GM12878 (cell line): ENCODE measurements around the gene CAMK2G. TPM values are rescaled to one million over a fixed set of nuclear protein-coding genes. Genes with fewer than 3 reads are reported as not detected.

Source experiments
- ATAC-seq: fragments of 200-7000 bp; cut with Tn5 transposase; 3 replicates; pipeline ENCODE4 v1.9.1; 2020; ENCODE audit warnings: mild to moderate bottlenecking, moderate library complexity
- BruUV-seq: library from RNA; stranded (reverse); fragments of 400-500 nt; replicated peaks from 2 replicates; lab custom pipeline; 2021; lab: Mats Ljungman, UMichigan
- CTCF ChIA-PET: fragments of 300-600 bp; sonication (Branson Sonifier 250); formaldehyde crosslinking; extraction: SDS; loops from one replicate; lab custom pipeline; 2021; ENCODE audit warnings: inconsistent platforms; lab: Yijun Ruan, JAX
- POLR2A ChIA-PET: fragments of 350-600 bp; formaldehyde crosslinking; extraction: SDS; loops from one replicate; lab custom pipeline; 2021; ENCODE audit warnings: inconsistent platforms; lab: Charles Lee
- RAD21 ChIA-PET: fragments of 300-600 bp; sonication (Branson Sonifier 250); formaldehyde crosslinking; loops from one replicate; lab custom pipeline; 2023; ENCODE audit warnings: antibody characterized with exemption; ENCODE audit not compliant: unreplicated experiment; lab: Charles Lee
- SMC1A ChIA-PET: fragments of 300-600 bp; sonication (Branson Sonifier 250); formaldehyde crosslinking; loops from one replicate; lab custom pipeline; 2023; ENCODE audit not compliant: unreplicated experiment, uncharacterized antibody; lab: Charles Lee
- DNase-seq: peaks from one replicate; pipeline ENCODE4 v3.0.0-alpha.2; 2011; ENCODE audit warnings: low read depth, low spot score
- FAIRE-seq: peaks from 3 replicates; lab custom pipeline; 2011; peaks lifted over from hg19 to GRCh38; lab: Jason Lieb, UNC
- H2AFZ ChIP-seq: 2 replicates; pipeline ENCODE4 v1.6.0; 2011; ENCODE audit warnings: low read depth, low read length, control low read depth; ENCODE audit not compliant: control insufficient read depth
- H3K27ac ChIP-seq: 2 replicates; pipeline ENCODE4 v1.5.1; 2011; ENCODE audit warnings: control low read depth; ENCODE audit not compliant: control insufficient read depth, insufficient read depth
- H3K27me3 ChIP-seq, 2 experiments: replicated peaks in 1 of 2; 2 replicates each; pipeline versions ENCODE4 v1.6.0 to v1.6.1; 2011; ENCODE audit warnings: low read length in 1 of 2; ENCODE audit not compliant: control insufficient read depth in 2 of 2, insufficient read depth in 2 of 2
- H3K36me3 ChIP-seq, 2 experiments: 2 replicates each; pipeline ENCODE4 v1.5.1; 2011; ENCODE audit warnings: low read length in 1 of 2; ENCODE audit not compliant: control insufficient read depth in 2 of 2, insufficient read depth in 2 of 2
- H3K4me1 ChIP-seq: 2 replicates; pipeline ENCODE4 v1.6.1; 2011; ENCODE audit warnings: mild to moderate bottlenecking, low read length, moderate library complexity, mixed read lengths; ENCODE audit not compliant: control insufficient read depth, insufficient read depth
- H3K4me2 ChIP-seq: 2 replicates; pipeline ENCODE4 v1.6.0; 2011; ENCODE audit warnings: control low read depth; ENCODE audit not compliant: control insufficient read depth, insufficient read depth
- H3K4me3 ChIP-seq: fragments of 200-600 bp; sonication (generic); 2 replicates; pipeline ENCODE4 v1.5.1; 2016
- H3K79me2 ChIP-seq: 2 replicates; pipeline ENCODE4 v1.6.0; 2011; ENCODE audit warnings: low read length; ENCODE audit not compliant: control insufficient read depth, insufficient read depth
- H3K9ac ChIP-seq: 2 replicates; pipeline ENCODE4 v1.8.0; 2011; ENCODE audit warnings: low read length, control low read depth, mixed read lengths; ENCODE audit not compliant: control insufficient read depth, insufficient read depth
- H3K9me3 ChIP-seq: replicated peaks from 3 replicates; pipeline ENCODE4 v1.5.1; 2011; ENCODE audit warnings: mild to moderate bottlenecking, low read length; ENCODE audit not compliant: control insufficient read depth, insufficient read depth
- H4K20me1 ChIP-seq: 2 replicates; pipeline ENCODE4 v1.6.0; 2011; ENCODE audit not compliant: control insufficient read depth, insufficient read depth
- CHD4 ChIP-seq: fragments of 200-600 bp; sonication (generic); IDR thresholded peaks from 2 replicates; pipeline ENCODE4 v1.6.1; 2016; ENCODE audit warnings: mild to moderate bottlenecking
- DPF2 ChIP-seq: fragments of 450-650 bp; IDR thresholded peaks from 2 replicates; pipeline ENCODE4 v1.6.1; 2017; ENCODE audit warnings: mild to moderate bottlenecking
- EGR1 ChIP-seq, 2 experiments: IDR thresholded peaks; 1 replicate in 1 of 2; 2 replicates in 1 of 2; pipeline ENCODE4 v1.6.1; 2011 to 2012; ENCODE audit warnings: low read depth in 2 of 2, low read length in 2 of 2, borderline replicate concordance in 1 of 2, mild to moderate bottlenecking in 1 of 2, moderate library complexity in 1 of 2
- EZH2 ChIP-seq: IDR thresholded peaks from 2 replicates; pipeline ENCODE4 v1.6.1; 2012; ENCODE audit warnings: low read depth, mild to moderate bottlenecking, control low read depth, inconsistent platforms, low read length, borderline replicate concordance; ENCODE audit not compliant: control insufficient read depth
- JUNB ChIP-seq: IDR thresholded peaks from 2 replicates; pipeline ENCODE4 v1.6.1; 2016; ENCODE audit warnings: antibody characterized with exemption, mild to moderate bottlenecking
- KDM1A ChIP-seq: fragments of 200-600 bp; sonication (generic); IDR thresholded peaks from 2 replicates; pipeline ENCODE4 v1.6.1; 2016; ENCODE audit warnings: borderline replicate concordance
- KLF5 ChIP-seq: fragments of 450-650 bp; IDR thresholded peaks from 2 replicates; pipeline ENCODE4 v1.6.1; 2014; ENCODE audit warnings: mild to moderate bottlenecking; ENCODE audit not compliant: partially characterized antibody
- RUNX3 ChIP-seq: IDR thresholded peaks from 2 replicates; pipeline ENCODE4 v1.6.1; 2012; ENCODE audit warnings: low read length, inconsistent platforms
- SMC3 ChIP-seq: IDR thresholded peaks from 2 replicates; pipeline ENCODE4 v1.6.1; 2011; ENCODE audit warnings: low read length, improper control_type of control experiment, borderline replicate concordance
- SP1 ChIP-seq: IDR thresholded peaks from one replicate; pipeline ENCODE4 v1.6.1; 2011; ENCODE audit warnings: low read depth, low read length
- ZBTB11 ChIP-seq: fragments of 450-650 bp; formaldehyde crosslinking; IDR thresholded peaks from 2 replicates; pipeline ENCODE4 v1.5.0; 2022; ENCODE audit warnings: mild to moderate bottlenecking, missing genetic modification characterization
- WGBS: methylation state at CpG from one replicate; pipeline ENCODE4 v1.1.6; 2016; ENCODE audit warnings: low lambda C conversion rate; ENCODE audit not compliant: insufficient replicate concordance, insufficient coverage; ENCODE audit errors: missing lambda C conversion rate; 5-methylcytosine and 5-hydroxymethylcytosine counted together
- in situ Hi-C: fragments of 300-500 bp; cut with MboI; formaldehyde crosslinking; loops from 9 replicates; pipeline ENCODE4 v1.14.3; 2018; ENCODE audit warnings: mixed read lengths
- intact Hi-C: fragments of 100-400 bp; cut with micrococcal nuclease; formaldehyde crosslinking; loops from one replicate; pipeline ENCODE4 v1.14.2; 2022; ENCODE audit not compliant: unreplicated experiment
- polyA plus RNA-seq, 11 experiments: library from polyadenylated mRNA; depleted of rRNA in 4 of 11; unstranded in 6 of 11; stranded (reverse) in 5 of 11; fragments of >200 nt; fragmentation: Nextera tagmentation in 4 of 11; fragmentation: Illumina TruSeq in 1 of 11; extraction: Ambion mirVana in 4 of 11; extraction: Trizol in 1 of 11; gene quantifications; 1 replicate in 1 of 11; 2 replicates in 10 of 11; pipeline versions ENCODE4 v1.2.1 to v1.2.3, GENCODE V29; 2011 to 2016; ENCODE audit warnings: inconsistent platforms in 2 of 11, missing spikeins in 2 of 11, low read depth in 1 of 11
- total RNA-seq, 4 experiments: library from RNA; depleted of rRNA in 3 of 4; stranded (reverse); fragments of >200 nt in 3 of 4; fragmentation: Illumina TruSeq in 1 of 4; extraction: Trizol in 1 of 4; gene quantifications; 2 replicates each; pipeline versions ENCODE4 v1.2.1 to v1.2.3, GENCODE V29; 2013 to 2021
- TF ChIP-seq, protein P1 (sequence below): fragments of 450-650 bp; conservative IDR thresholded peaks from 2 replicates; pipeline ENCODE4 v1.6.1; 2017; ENCODE audit warnings: mild to moderate bottlenecking, moderate library complexity
- TF ChIP-seq, protein P2 (sequence below): IDR thresholded peaks from 2 replicates; pipeline ENCODE4 v1.6.1; 2011; ENCODE audit warnings: borderline replicate concordance, low read depth, mild to moderate bottlenecking, moderate library complexity, mixed read lengths, low read length; ENCODE audit not compliant: insufficient read depth; ENCODE audit errors: extremely low read length
- TF ChIP-seq, protein P3 (sequence below): IDR thresholded peaks from 2 replicates; pipeline ENCODE4 v1.6.1; 2011; ENCODE audit warnings: borderline replicate concordance, low read depth, mild to moderate bottlenecking, moderate library complexity, low read length; ENCODE audit not compliant: insufficient read depth, poor library complexity, severe bottlenecking

CAMK2G gene
- total and polyA plus RNA-seq, 10 of the 15 experiments (the other 5 are each of a cell fraction or from before 2014, with no cell fraction given) = 5.5 to 24.3 (median 16.9) TPM

DNA sequence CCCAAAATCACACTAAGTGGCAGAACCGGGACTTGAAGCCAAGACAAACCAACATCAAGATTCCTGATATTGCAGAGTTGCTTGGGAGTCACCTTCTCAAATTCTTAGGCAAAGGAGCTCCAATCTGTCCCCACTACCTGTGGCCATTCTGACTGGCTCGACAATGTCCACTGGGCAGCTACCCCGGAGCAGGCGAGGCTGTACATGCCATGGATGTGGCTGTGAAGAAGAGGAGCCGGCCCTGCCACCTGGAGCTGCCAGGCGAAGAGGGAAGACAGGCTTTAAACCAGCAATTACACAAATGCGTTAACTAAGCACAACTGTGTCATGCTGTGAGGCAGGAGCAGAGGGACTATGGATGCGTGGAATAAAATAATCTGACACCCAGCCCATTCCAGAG lies 18.1 kb downstream of the CAMK2G start:
- FAIRE-seq (no peak), ATAC-seq (no peak), DNase-seq (no peak)
- intact Hi-C loops = no loop called here
- in situ Hi-C loops = no loop called here
- Histone ChIP-seq H3K9ac (no peak overlapping the region), H4K20me1 (no peaks in the 10 kb centered on the region), H3K9me3 (no peaks in the 10 kb centered on the region), H2AFZ (no peak overlapping the region), H3K4me2 (no peak overlapping the region), H3K27ac (no peak overlapping the region), H3K79me2 (no peaks in the 10 kb centered on the region; the same call in 1 of the 2 replicates), H3K4me3 (no peak overlapping the region), H3K36me3 (peaks cover 10 to 14% of the 10 kb centered on the region in 2 experiments; a peak in 3 of 4 replicates), H3K27me3 (no peaks in the 10 kb centered on the region), H3K4me1 (peaks cover 43% of the 10 kb centered on the region)
- ChIA-PET POLR2A (interaction anchor here (0.6 to 2.9 kb wide), 3 partner anchors 10 to 117 kb away, joined by 3 to 9 read pairs (median 5); no protein-coding TSS in a partner anchor), CTCF (interaction anchor here (0.6 to 3.6 kb wide), 6 partner anchors 9 to 1242 kb away, joined by 3 to 27 read pairs (median 3); no protein-coding TSS in a partner anchor), RAD21 (interaction anchor here (12.8 kb wide), 1 partner anchor 21 kb away, joined by 149 read pairs; the partner anchor contains the start of gene CAMK2G), SMC1A (interaction anchor here (0.8 to 3.8 kb wide), 4 partner anchors 10 to 53 kb away, joined by 3 to 25 read pairs (median 6); no protein-coding TSS in a partner anchor)
- 95% methylated on average over 8 of the region's 8 CpGs for WGBS
- BruUV-seq = no TSS peak
- no peak for TF ChIP-seq KLF5
- TF ChIP-seq EGR1 (IDR thresholded peaks at IDR 0.05; ENCODE audit: borderline replicate concordance in 1 of 2, low read depth in 2 of 2, low read length in 2 of 2) = no peak
- TF ChIP-seq, protein P1, sequence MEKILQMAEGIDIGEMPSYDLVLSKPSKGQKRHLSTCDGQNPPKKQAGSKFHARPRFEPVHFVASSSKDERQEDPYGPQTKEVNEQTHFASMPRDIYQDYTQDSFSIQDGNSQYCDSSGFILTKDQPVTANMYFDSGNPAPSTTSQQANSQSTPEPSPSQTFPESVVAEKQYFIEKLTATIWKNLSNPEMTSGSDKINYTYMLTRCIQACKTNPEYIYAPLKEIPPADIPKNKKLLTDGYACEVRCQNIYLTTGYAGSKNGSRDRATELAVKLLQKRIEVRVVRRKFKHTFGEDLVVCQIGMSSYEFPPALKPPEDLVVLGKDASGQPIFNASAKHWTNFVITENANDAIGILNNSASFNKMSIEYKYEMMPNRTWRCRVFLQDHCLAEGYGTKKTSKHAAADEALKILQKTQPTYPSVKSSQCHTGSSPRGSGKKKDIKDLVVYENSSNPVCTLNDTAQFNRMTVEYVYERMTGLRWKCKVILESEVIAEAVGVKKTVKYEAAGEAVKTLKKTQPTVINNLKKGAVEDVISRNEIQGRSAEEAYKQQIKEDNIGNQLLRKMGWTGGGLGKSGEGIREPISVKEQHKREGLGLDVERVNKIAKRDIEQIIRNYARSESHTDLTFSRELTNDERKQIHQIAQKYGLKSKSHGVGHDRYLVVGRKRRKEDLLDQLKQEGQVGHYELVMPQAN = no peak
- no peak for TF ChIP-seq KDM1A
- no peak for TF ChIP-seq CHD4
- no peak for TF ChIP-seq RUNX3
- TF ChIP-seq EZH2 = no peak
- no peak for TF ChIP-seq ZBTB11 (CRISPR knock-in tag)
- TF ChIP-seq, protein P2, sequence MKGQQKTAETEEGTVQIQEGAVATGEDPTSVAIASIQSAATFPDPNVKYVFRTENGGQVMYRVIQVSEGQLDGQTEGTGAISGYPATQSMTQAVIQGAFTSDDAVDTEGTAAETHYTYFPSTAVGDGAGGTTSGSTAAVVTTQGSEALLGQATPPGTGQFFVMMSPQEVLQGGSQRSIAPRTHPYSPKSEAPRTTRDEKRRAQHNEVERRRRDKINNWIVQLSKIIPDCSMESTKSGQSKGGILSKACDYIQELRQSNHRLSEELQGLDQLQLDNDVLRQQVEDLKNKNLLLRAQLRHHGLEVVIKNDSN = no peak
- no peak for TF ChIP-seq SMC3
- TF ChIP-seq SP1 = no peak
- TF ChIP-seq JUNB = no peak
- TF ChIP-seq, protein P3, sequence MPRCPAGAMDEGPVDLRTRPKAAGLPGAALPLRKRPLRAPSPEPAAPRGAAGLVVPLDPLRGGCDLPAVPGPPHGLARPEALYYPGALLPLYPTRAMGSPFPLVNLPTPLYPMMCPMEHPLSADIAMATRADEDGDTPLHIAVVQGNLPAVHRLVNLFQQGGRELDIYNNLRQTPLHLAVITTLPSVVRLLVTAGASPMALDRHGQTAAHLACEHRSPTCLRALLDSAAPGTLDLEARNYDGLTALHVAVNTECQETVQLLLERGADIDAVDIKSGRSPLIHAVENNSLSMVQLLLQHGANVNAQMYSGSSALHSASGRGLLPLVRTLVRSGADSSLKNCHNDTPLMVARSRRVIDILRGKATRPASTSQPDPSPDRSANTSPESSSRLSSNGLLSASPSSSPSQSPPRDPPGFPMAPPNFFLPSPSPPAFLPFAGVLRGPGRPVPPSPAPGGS = no peak
- no peak for TF ChIP-seq DPF2
